Stomach (tissue), 9 donors: Measurements from ENCODE around the gene SLC25A13. TPM values are rescaled to one million over a fixed set of nuclear protein-coding genes. Genes with fewer than 3 reads are reported as not detected.

Source experiments
- DNase-seq, 2 donors: peaks; one replicate each; pipeline versions ENCODE4 v3.0.0 to v3.0.0-alpha.2; 2013 to 2019
- H3K27ac ChIP-seq, 5 donors: fragments of 200-600 bp in 4 of 5; sonication (generic) in 4 of 5; one replicate each; pipeline ENCODE4 v1.5.1; 2013 to 2019; ENCODE audit warnings: mild to moderate bottlenecking in 1 of 5, moderate library complexity in 1 of 5
- H3K27me3 ChIP-seq, 3 donors: fragments of 200-600 bp; sonication (generic); one replicate each; pipeline ENCODE4 v1.5.1; 2017 to 2019; ENCODE audit warnings: mixed run types in 1 of 3
- H3K36me3 ChIP-seq, 4 donors: fragments of 200-600 bp; sonication (generic); 1 replicate in 3 of 4; 2 replicates in 1 of 4; pipeline ENCODE4 v1.5.1; 2016 to 2019
- H3K4me1 ChIP-seq, 4 donors: fragments of 200-600 bp; sonication (generic); one replicate each; pipeline ENCODE4 v1.5.1; 2016 to 2019
- H3K4me3 ChIP-seq, 4 donors: fragments of 200-600 bp; sonication (generic) in 3 of 4; one replicate each; pipeline ENCODE4 v1.5.1; 2016 to 2019; ENCODE audit warnings: mild to moderate bottlenecking in 1 of 4
- H3K9me3 ChIP-seq, 4 donors: fragments of 200-600 bp; sonication (generic); one replicate each; pipeline ENCODE4 v1.5.1; 2016 to 2019
- EP300 ChIP-seq: sonication (generic); formaldehyde crosslinking; IDR thresholded peaks from one replicate; pipeline ENCODE4 v1.6.1; 2017; ENCODE audit warnings: antibody characterized with exemption
- POLR2A ChIP-seq, 4 donors: fragments of 450-650 bp; IDR thresholded peaks; one replicate each; pipeline ENCODE4 v1.6.1; 2016; ENCODE audit warnings: antibody characterized with exemption in 4 of 4, control low read depth in 2 of 4, mild to moderate bottlenecking in 1 of 4, moderate library complexity in 1 of 4
- POLR2AphosphoS5 ChIP-seq, 3 donors: sonication (generic); formaldehyde crosslinking; IDR thresholded peaks; one replicate each; pipeline ENCODE4 v1.6.1; 2016; ENCODE audit warnings: antibody characterized with exemption in 3 of 3
- WGBS, 5 donors: extraction: QIAGEN DNeasy Blood & Tissue Kit in 3 of 5; methylation state at CpG; one replicate each; pipeline versions ENCODE4 v1.1.5 to v1.1.7; 2013 to 2018; 5-methylcytosine and 5-hydroxymethylcytosine counted together
- intact Hi-C: fragments of 100-400 bp; cut with DNase I; formaldehyde crosslinking; loops from one replicate; pipeline ENCODE4 v1.15.1; 2023; ENCODE audit warnings: low total_unique reads
- polyA plus RNA-seq, 3 donors: library from polyadenylated mRNA; stranded (reverse); fragments of 200-250 nt; gene quantifications; one replicate each; pipeline ENCODE4 v1.2.3, GENCODE V29; 2013
- total RNA-seq, 5 donors: library from RNA; depleted of rRNA; stranded (reverse); fragments of >200 nt; gene quantifications; one replicate each; pipeline versions ENCODE4 v1.1.0 to v1.2.3, GENCODE V29; 2014 to 2016
- TF ChIP-seq, protein P1 (sequence below), 7 experiments: fragments of 450-650 bp in 4 of 7; fragments of 200-600 bp in 3 of 7; sonication (generic) in 3 of 7; IDR thresholded peaks; one replicate each; pipeline ENCODE4 v1.5.1; 2016 to 2019; ENCODE audit warnings: antibody characterized with exemption in 7 of 7, control low read depth in 2 of 7, mild to moderate bottlenecking in 1 of 7
- donor health status: healthy with polysubstance abuse.
- donor health status: Bipolar disorder and iron deficiency.
- donor health status: healthy.

The SLC25A13 gene
- total and polyA plus RNA-seq, 8 donors = 4.1 to 72.0 (median 12.0) TPM

DNA sequence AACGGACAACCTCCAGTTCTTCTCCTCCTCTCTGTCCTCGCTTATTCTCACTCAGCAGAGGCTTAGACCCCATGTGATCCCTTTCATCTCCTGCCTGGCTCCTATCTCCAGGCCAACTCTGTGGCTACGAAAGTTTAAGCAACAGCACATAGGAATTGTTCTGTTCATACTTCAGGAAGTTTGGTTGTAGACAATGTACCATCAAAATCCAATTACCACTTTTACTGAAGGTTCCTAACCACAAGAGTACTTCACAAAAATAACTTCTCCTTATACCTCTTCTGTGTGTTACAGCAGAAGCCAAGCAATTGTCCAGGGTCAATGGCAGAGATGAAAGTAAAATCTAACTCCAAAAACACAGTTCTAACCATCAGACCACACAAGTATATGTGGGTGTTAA lies 80.0 kb downstream of the SLC25A13 start:
- intact Hi-C loops = no loop called here
- WGBS, 5 donors = 91 to 98% (median 94%) methylated on average over 3 of the region's 3 CpGs
- Histone ChIP-seq H3K27me3 (no peaks in the 10 kb centered on the region), H3K4me1 (peaks cover 0 to 12% (median 2%) of the 10 kb centered on the region in 4 donors), H3K9me3 (no peaks in the 10 kb centered on the region), H3K36me3 (no peaks in the 10 kb centered on the region), H3K27ac (no peak overlapping the region), H3K4me3 (no peak overlapping the region)
- TF ChIP-seq POLR2A (IDR thresholded peaks at IDR 0.05) (no peak), EP300 (no peak), POLR2AphosphoS5 (IDR thresholded peaks at IDR 0.05) (no peak)
- TF ChIP-seq, protein P1, sequence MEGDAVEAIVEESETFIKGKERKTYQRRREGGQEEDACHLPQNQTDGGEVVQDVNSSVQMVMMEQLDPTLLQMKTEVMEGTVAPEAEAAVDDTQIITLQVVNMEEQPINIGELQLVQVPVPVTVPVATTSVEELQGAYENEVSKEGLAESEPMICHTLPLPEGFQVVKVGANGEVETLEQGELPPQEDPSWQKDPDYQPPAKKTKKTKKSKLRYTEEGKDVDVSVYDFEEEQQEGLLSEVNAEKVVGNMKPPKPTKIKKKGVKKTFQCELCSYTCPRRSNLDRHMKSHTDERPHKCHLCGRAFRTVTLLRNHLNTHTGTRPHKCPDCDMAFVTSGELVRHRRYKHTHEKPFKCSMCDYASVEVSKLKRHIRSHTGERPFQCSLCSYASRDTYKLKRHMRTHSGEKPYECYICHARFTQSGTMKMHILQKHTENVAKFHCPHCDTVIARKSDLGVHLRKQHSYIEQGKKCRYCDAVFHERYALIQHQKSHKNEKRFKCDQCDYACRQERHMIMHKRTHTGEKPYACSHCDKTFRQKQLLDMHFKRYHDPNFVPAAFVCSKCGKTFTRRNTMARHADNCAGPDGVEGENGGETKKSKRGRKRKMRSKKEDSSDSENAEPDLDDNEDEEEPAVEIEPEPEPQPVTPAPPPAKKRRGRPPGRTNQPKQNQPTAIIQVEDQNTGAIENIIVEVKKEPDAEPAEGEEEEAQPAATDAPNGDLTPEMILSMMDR (IDR thresholded peaks at IDR 0.05) = no peak
- DNase-seq = no peak

DNA sequence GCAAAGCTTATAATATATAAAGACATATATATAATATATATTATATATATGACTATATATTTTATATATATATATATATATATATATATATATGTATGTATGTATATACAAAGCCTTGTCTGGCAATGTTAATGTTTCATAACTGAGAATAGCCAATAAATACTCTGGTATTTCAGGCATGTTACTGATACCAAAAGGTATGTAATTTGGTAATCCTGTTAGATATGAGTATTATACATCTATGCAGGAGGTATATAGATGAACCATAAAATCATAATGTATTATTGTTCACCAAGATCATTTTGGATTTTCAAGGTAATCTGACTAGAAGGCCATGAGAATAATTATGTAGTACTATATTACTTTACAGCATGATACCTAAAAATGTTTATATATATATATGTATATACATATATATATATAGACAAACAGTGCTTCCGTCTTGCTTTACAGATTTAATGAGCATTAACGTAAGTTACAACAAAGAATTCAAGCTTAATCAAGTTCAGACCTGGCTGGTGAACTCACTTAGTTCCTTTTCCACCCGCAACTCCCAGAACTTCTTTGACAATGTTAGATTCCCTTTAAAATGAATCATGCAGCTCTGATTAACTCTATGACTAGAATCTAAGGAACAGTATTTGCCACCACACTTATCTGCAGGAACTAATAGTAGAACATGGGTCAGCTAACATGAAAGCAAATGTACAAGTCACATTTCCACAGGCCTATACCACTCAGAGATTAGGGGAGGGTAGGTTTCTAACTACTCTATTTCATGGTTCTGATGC lies 82.7 kb downstream of the SLC25A13 start:
- Histone ChIP-seq H3K27me3 (no peaks in the 10 kb centered on the region), H3K36me3 (peaks cover 0 to 3% (median 2%) of the 10 kb centered on the region in 4 donors), H3K4me1 (peaks cover 0 to 31% (median 12%) of the 10 kb centered on the region in 4 donors), H3K27ac (no peak overlapping the region), H3K4me3 (no peak overlapping the region), H3K9me3 (no peaks in the 10 kb centered on the region)
- WGBS, 5 donors = 83 to 97% (median 95%) methylated on average over 3 of the region's 3 CpGs
- TF ChIP-seq POLR2A (IDR thresholded peaks at IDR 0.05) (no peak), POLR2AphosphoS5 (IDR thresholded peaks at IDR 0.05) (no peak), EP300 (no peak)
- TF ChIP-seq, protein P1 (IDR thresholded peaks at IDR 0.05) = no peak
- intact Hi-C loops = no loop called here
- no peak for DNase-seq

GRCh38 chr7:96238474-96238873 lies 83.4 kb downstream of the SLC25A13 start:
- DNase-seq = peak in 1 of 2 donors; percentile 48
- TF ChIP-seq POLR2AphosphoS5 (IDR thresholded peaks at IDR 0.05) = no peak
- TF ChIP-seq, protein P1 (IDR thresholded peaks at IDR 0.05) = no peak
- no peak for TF ChIP-seq EP300
- no peak for TF ChIP-seq POLR2A (IDR thresholded peaks at IDR 0.05)
- Histone ChIP-seq H3K9me3 (no peaks in the 10 kb centered on the region), H3K27ac (no peak overlapping the region), H3K36me3 (peaks cover 0 to 10% (median 9%) of the 10 kb centered on the region in 4 donors), H3K27me3 (no peaks in the 10 kb centered on the region), H3K4me1 (peaks cover 0 to 31% (median 12%) of the 10 kb centered on the region in 4 donors), H3K4me3 (no peak overlapping the region)
- intact Hi-C loops = no loop called here
- 75 to 90% (median 82%) methylated on average over 8 of the region's 8 CpGs for WGBS, 5 donors

DNA sequence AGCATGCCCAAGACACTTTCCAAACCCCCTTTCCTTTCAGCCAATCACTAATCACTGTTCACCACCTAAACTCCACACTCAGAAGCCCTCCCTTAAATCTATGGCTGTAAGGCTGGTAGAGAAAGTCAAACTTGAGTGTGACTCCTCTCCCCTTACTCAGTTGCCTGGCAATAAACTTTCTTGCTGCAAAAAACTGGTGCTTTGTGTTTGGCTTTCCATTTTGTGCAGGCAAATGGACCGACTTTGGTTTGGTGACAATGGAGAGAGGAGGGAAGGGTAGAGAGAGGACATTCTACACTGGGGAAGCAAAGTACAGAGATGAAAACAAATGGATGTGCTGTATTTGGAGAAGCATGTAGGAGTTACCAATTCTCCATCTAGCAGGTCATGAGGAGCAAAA lies 84.9 kb downstream of the SLC25A13 start:
- intact Hi-C loops = no loop called here
- Histone ChIP-seq H3K9me3 (no peaks in the 10 kb centered on the region), H3K27ac (peak overlapping the region in 3 of 5 donors; percentile 2 to 27 (median 26)), H3K4me3 (no peak overlapping the region), H3K4me1 (peaks cover 0 to 28% (median 12%) of the 10 kb centered on the region in 4 donors), H3K36me3 (peaks cover 0 to 20% (median 12%) of the 10 kb centered on the region in 4 donors), H3K27me3 (no peaks in the 10 kb centered on the region)
- WGBS, 5 donors = 91 to 100% (median 97%) methylated on average over 1 of the region's 1 CpG
- DNase-seq = no peak
- no peak for TF ChIP-seq POLR2A (IDR thresholded peaks at IDR 0.05)
- TF ChIP-seq, protein P1 (IDR thresholded peaks at IDR 0.05) = no peak
